Stimulated activated effector memory CD8-positive, alpha-beta T cell treated with anti-CD3 and anti-CD28 coated beads, Interleukin-12 subunit alpha, Interleukin-12 subunit beta, amount 100 ng/mL, for 72 hours (primary cell): ENCODE data around the gene MOCS1.
"Not testable (repeated sequence)": the region's sequence is repeated elsewhere in the genome, so short reads cannot be mapped to it uniquely, and the experiment has no call there.

Experiments
- ATAC-seq: fragments of 150-1000 bp; cut with Tn5 transposase; 2 replicates; pipeline ENCODE4 v1.10.0; 2021
- DNase-seq, 2 donors: peaks; one replicate each; pipeline ENCODE4 v3.0.0; 2021 to 2022; ENCODE audit warnings: low spot score in 2 of 2
- H3K27ac Mint-ChIP-seq: one replicate; pipeline ENCODE4 v1.8.0; 2022; ENCODE audit warnings: mild to moderate bottlenecking, mixed read lengths
- H3K36me3 Mint-ChIP-seq: one replicate; pipeline ENCODE4 v1.8.0; 2022; ENCODE audit warnings: mild to moderate bottlenecking, mixed read lengths
- H3K4me1 Mint-ChIP-seq: one replicate; pipeline ENCODE4 v1.8.0; 2022; ENCODE audit warnings: mixed read lengths
- H3K4me3 Mint-ChIP-seq: one replicate; pipeline ENCODE4 v1.8.0; 2022; ENCODE audit warnings: mild to moderate bottlenecking, mixed read lengths
- H3K9me3 Mint-ChIP-seq: one replicate; pipeline ENCODE4 v1.8.0; 2022; ENCODE audit warnings: mixed read lengths

Gene MOCS1

GRCh38 chr6:39934131-39934757 lies at the start of gene MOCS1:
MOCS1 (minus strand) TSS chr6:39934462; CDS start chr6:39934417, 45 bp downstream.
- DNase-seq, result no peak
- H3K4me1 Mint-ChIP-seq, result peaks cover 11% of the 10 kb centered on the region
- peak within 1 kb of the TSS; percentile 62 for H3K4me3 Mint-ChIP-seq
- peak; percentile 72 for ATAC-seq
- H3K27ac Mint-ChIP-seq, result peak within 1 kb of the TSS; percentile 53
- H3K36me3 Mint-ChIP-seq, result peaks cover 5% of the 10 kb centered on the region
- no peaks in the 10 kb centered on the region for H3K9me3 Mint-ChIP-seq

- DNase-seq, result no peak
- H3K27ac Mint-ChIP-seq, result no peak overlapping the region
- no peaks in the 10 kb centered on the region for H3K9me3 Mint-ChIP-seq
- ATAC-seq, result no peak
- H3K4me3 Mint-ChIP-seq, result no peak overlapping the region
- H3K36me3 Mint-ChIP-seq, result no peaks in the 10 kb centered on the region
- no peaks in the 10 kb centered on the region for H3K4me1 Mint-ChIP-seq
These were observed 49.8 kb upstream of the MOCS1 start for GRCh38 chr6:39984051-39984450.

GRCh38 chr6:39983193-39983592 lies 48.9 kb upstream of the MOCS1 start:
- Mint-ChIP-seq H3K4me3 (no peak overlapping the region), H3K36me3 (no peaks in the 10 kb centered on the region), H3K9me3 (no peaks in the 10 kb centered on the region), H3K27ac (no peak overlapping the region), H3K4me1 (no peaks in the 10 kb centered on the region)
- DNase-seq (no peak), ATAC-seq (no peak)

GRCh38 chr6:39982720-39983119 lies 48.5 kb upstream of the MOCS1 start:
- no peak for ATAC-seq
- Mint-ChIP-seq H3K36me3 (no peaks in the 10 kb centered on the region), H3K9me3 (no peaks in the 10 kb centered on the region)

GRCh38 chr6:39980839-39981580 lies 46.7 kb upstream of the MOCS1 start:
- ATAC-seq (no peak), DNase-seq (no peak)
- Mint-ChIP-seq H3K27ac (no peak overlapping the region), H3K4me3 (no peak overlapping the region), H3K4me1 (no peaks in the 10 kb centered on the region), H3K9me3 (no peaks in the 10 kb centered on the region), H3K36me3 (no peaks in the 10 kb centered on the region)

More at GRCh38 chr6:39982720-39983119, 48.5 kb upstream of the MOCS1 start:
- H3K27ac Mint-ChIP-seq, result no peak overlapping the region
- H3K4me1 Mint-ChIP-seq, result no peaks in the 10 kb centered on the region
- no peak for DNase-seq
- no peak overlapping the region for H3K4me3 Mint-ChIP-seq

GRCh38 chr6:39979461-39980328 lies 45.4 kb upstream of the MOCS1 start:
- ATAC-seq (no peak), DNase-seq (no peak)
- no peak overlapping the region for H3K4me3 Mint-ChIP-seq
- no peaks in the 10 kb centered on the region for H3K36me3 Mint-ChIP-seq
- no peaks in the 10 kb centered on the region for H3K9me3 Mint-ChIP-seq
- H3K4me1 Mint-ChIP-seq, result no peaks in the 10 kb centered on the region
- H3K27ac Mint-ChIP-seq, result no peak overlapping the region

GRCh38 chr6:39978240-39978639 lies 44.0 kb upstream of the MOCS1 start:
- no peaks in the 10 kb centered on the region for H3K36me3 Mint-ChIP-seq
- DNase-seq (no peak), ATAC-seq (no peak)
- no peaks in the 10 kb centered on the region for H3K9me3 Mint-ChIP-seq
- H3K4me3 Mint-ChIP-seq, result no peak overlapping the region
- H3K27ac Mint-ChIP-seq, result no peak overlapping the region
- no peaks in the 10 kb centered on the region for H3K4me1 Mint-ChIP-seq

GRCh38 chr6:39973661-39974060 lies 39.4 kb upstream of the MOCS1 start:
- DNase-seq (no peak), ATAC-seq (no peak)
- Mint-ChIP-seq H3K27ac (no peak overlapping the region), H3K36me3 (no peaks in the 10 kb centered on the region), H3K4me3 (no peak overlapping the region), H3K4me1 (no peaks in the 10 kb centered on the region), H3K9me3 (no peaks in the 10 kb centered on the region)

GRCh38 chr6:39972717-39973116 lies 38.5 kb upstream of the MOCS1 start:
- not testable (repeated sequence) for ATAC-seq, H3K4me1 Mint-ChIP-seq, H3K9me3 Mint-ChIP-seq, DNase-seq, H3K4me3 Mint-ChIP-seq, H3K27ac Mint-ChIP-seq, H3K36me3 Mint-ChIP-seq

- not testable (repeated sequence) for ATAC-seq, H3K9me3 Mint-ChIP-seq, H3K4me1 Mint-ChIP-seq, H3K27ac Mint-ChIP-seq, DNase-seq, H3K36me3 Mint-ChIP-seq, H3K4me3 Mint-ChIP-seq
These were observed 36.9 kb upstream of the MOCS1 start for GRCh38 chr6:39971131-39971530.

GRCh38 chr6:39965751-39966150 lies 31.5 kb upstream of the MOCS1 start:
- DNase-seq (no peak), ATAC-seq (no peak)
- peaks cover 2% of the 10 kb centered on the region for H3K9me3 Mint-ChIP-seq
- no peaks in the 10 kb centered on the region for H3K4me1 Mint-ChIP-seq
- no peak overlapping the region for H3K4me3 Mint-ChIP-seq
- no peak overlapping the region for H3K27ac Mint-ChIP-seq
- H3K36me3 Mint-ChIP-seq, result no peaks in the 10 kb centered on the region

GRCh38 chr6:39964530-39964929 lies 30.3 kb upstream of the MOCS1 start:
- Mint-ChIP-seq H3K36me3 (no peaks in the 10 kb centered on the region), H3K9me3 (peaks cover 2% of the 10 kb centered on the region), H3K27ac (no peak overlapping the region), H3K4me1 (no peaks in the 10 kb centered on the region), H3K4me3 (no peak overlapping the region)
- ATAC-seq (no peak), DNase-seq (no peak)

- DNase-seq (peak in 1 of 2 donors; percentile 2), ATAC-seq (no peak)
- Mint-ChIP-seq H3K4me1 (no peaks in the 10 kb centered on the region), H3K27ac (no peak overlapping the region), H3K36me3 (no peaks in the 10 kb centered on the region), H3K9me3 (peaks cover 2% of the 10 kb centered on the region), H3K4me3 (no peak overlapping the region)
These were observed 29.8 kb upstream of the MOCS1 start for GRCh38 chr6:39964094-39964493.

- Mint-ChIP-seq H3K4me3 (no peak overlapping the region), H3K4me1 (no peaks in the 10 kb centered on the region), H3K27ac (no peak overlapping the region), H3K36me3 (no peaks in the 10 kb centered on the region), H3K9me3 (peaks cover 2% of the 10 kb centered on the region)
- DNase-seq, result no peak
- ATAC-seq, result no peak
These were observed 28.6 kb upstream of the MOCS1 start for GRCh38 chr6:39962831-39963230.

GRCh38 chr6:39961178-39961577 lies 26.9 kb upstream of the MOCS1 start:
- H3K4me3 Mint-ChIP-seq, result no peak overlapping the region
- ATAC-seq, result no peak
- no peak for DNase-seq

More at GRCh38 chr6:39961178-39961577, 26.9 kb upstream of the MOCS1 start:
- Mint-ChIP-seq H3K27ac (no peak overlapping the region), H3K36me3 (no peaks in the 10 kb centered on the region), H3K4me1 (no peaks in the 10 kb centered on the region), H3K9me3 (peaks cover 4% of the 10 kb centered on the region)
